Stimulated activated CD8-positive, alpha-beta memory T cell treated with anti-CD3 and anti-CD28 coated beads, Interleukin-7, amount 100 ng/mL, for 4 hours (primary cell): ENCODE measurements around the gene LKAAEAR1.
"Not testable (repeated sequence)": the region's sequence is repeated elsewhere in the genome, so short reads cannot be mapped to it uniquely, and the experiment has no call there.

Experiments
- DNase-seq, 2 donors: peaks; one replicate each; pipeline ENCODE4 v3.0.0-alpha.2; 2020; ENCODE audit warnings: low read depth in 2 of 2

LKAAEAR1 gene

GRCh38 chr20:64099086-64099786 lies 15.0 kb upstream of the LKAAEAR1 start:
- no peak for DNase-seq

- DNase-seq, result no peak
Measured at GRCh38 chr20:64098471-64099013, 14.3 kb upstream of the LKAAEAR1 start.

DNA sequence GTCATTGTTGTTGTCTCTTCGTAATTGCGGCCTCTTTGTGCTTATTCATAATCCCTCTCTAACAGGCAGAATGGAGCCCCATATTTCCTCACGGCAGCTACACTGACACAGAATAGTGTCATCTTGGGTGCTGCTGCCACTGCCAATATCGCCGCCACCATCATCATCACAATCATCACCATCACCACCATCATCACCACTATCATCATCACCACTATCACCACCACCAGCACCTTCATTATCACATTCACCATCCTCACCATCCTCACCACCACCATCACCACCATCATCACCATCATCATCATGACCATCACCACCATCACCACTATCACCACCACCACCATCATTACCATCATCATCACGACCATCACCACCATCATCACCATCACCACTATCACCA lies 12.3 kb upstream of the LKAAEAR1 start:
- no peak for DNase-seq

DNA sequence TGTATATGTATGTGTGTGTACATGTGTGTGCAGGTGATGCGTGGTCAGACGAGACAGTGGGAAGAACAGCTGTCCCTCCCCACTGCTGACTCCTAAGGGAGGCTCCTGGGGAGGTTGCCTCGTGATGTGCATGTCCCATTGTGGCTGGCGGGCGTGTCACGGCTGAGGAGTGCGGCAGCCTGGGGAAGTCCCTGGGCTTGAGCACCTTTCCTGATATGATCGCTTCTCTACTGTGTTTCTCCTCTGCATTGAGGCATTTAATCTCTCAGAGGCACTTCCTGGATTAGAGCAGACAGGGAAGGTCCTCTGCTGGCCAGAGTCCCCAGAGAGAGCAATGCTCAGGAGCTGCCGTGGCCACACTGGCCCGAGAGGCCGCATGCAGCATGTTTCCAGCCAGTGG lies 11.7 kb upstream of the LKAAEAR1 start:
- DNase-seq, result no peak

- DNase-seq, result no peak
Measured at GRCh38 chr20:64095455-64095854, 11.3 kb upstream of the LKAAEAR1 start.

GRCh38 chr20:64093013-64093503 lies 8.9 kb upstream of the LKAAEAR1 start:
- no peak for DNase-seq

GRCh38 chr20:64092258-64093012 lies 8.2 kb upstream of the LKAAEAR1 start:
- no peak for DNase-seq

DNA sequence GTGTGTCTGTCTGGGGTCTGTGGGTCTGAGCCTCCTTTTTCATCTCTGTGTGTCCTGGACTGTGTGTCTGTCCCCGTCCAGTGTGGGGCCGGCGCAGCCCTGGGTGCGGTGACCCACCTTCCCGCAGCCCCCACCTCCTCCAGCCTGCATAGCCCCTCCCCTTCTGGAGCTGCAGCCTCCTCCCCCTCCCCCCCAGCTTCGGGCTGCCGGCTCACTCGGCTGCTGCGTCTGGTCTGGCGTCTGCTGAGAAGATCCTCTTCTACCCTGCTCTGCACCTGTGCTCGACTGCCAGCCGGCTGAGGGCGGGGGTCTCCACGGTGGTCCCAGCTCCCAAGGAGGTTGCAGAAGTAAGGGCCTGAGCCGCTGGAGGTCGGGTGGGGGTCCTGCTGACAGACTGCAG lies 7.6 kb upstream of the LKAAEAR1 start:
- DNase-seq, result no peak

DNA sequence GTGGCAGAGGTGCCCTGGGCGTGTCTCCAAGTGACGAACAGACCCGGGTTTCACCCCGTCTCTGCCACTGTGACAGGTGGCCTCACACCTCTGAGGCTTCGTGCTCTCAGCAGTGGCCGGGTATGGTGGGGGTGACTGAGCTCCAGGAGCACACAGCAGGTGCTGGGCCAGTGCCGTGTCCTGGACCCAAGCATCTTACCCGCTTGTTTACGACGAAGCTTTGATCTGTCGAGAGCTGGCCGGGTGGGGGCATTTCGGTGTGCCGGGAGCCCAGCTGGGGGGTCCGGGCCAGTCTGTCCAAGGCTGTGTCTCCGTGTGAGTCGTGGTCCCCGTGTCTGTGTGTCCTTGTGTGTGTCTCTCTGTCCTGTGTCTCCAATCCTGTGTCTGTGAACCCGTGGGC lies 7.1 kb upstream of the LKAAEAR1 start:
- DNase-seq, result no peak

DNA sequence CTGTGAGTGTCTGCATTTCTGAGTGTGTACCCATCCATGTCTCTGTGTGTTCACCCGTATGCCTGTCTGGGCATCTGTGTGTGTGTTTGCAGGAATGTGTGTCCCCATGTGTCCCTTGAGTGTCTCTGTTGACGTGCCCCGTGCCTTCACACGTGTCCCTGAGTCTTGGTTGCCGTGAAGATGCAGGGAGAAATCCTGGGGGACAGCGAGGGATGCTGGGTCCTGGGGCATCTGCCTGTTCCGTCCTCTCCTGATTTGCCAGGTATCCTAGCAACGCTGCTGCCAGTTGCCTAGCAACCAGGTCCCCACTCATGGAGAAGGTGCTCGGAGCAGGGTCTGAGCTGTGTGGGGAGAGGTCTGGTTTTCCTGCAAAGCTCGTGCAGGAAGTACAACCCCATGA lies 6.0 kb upstream of the LKAAEAR1 start:
- no peak for DNase-seq

- not testable (repeated sequence) for DNase-seq
Measured at GRCh38 chr20:64088586-64088985, 4.4 kb upstream of the LKAAEAR1 start.

GRCh38 chr20:64087226-64087825 lies 3.1 kb upstream of the LKAAEAR1 start:
- not testable (repeated sequence) for DNase-seq

- DNase-seq, result no peak
Measured at GRCh38 chr20:64086801-64087200, 2.6 kb upstream of the LKAAEAR1 start.

DNA sequence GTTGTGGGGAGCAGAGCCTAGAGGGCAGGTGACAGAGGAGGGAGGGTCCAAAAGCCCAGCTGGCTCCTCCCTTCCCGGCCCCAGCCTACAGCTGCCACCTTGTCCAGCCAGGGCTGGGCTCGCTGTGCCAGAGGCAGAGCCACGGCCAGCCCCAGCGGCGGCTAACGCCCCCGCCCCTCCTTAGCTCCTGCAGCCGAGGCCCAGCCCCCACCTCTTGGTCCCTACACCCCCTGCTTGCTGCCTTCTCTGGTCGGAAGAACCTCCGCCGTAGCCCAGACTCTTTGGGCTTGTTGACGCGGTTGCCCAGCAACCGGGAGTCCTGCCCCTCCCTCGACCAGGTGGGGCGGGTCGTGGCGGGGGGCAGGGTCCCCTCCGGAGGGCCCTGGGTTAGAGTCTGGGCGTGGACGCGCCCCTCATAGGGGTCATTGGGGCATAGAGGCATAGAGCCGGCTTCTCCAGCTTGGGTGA lies 521 bp upstream of the LKAAEAR1 start:
- DNase-seq, result no peak

GRCh38 chr20:64083378-64083803 lies 807 bp downstream of the LKAAEAR1 start:
- peak in 1 of 2 donors; percentile 62 for DNase-seq

- no peak for DNase-seq
Measured at GRCh38 chr20:64082820-64083377, 1.3 kb downstream of the LKAAEAR1 start.

- DNase-seq, result no peak
Measured at GRCh38 chr20:64082126-64082731, 2.0 kb downstream of the LKAAEAR1 start.

DNA sequence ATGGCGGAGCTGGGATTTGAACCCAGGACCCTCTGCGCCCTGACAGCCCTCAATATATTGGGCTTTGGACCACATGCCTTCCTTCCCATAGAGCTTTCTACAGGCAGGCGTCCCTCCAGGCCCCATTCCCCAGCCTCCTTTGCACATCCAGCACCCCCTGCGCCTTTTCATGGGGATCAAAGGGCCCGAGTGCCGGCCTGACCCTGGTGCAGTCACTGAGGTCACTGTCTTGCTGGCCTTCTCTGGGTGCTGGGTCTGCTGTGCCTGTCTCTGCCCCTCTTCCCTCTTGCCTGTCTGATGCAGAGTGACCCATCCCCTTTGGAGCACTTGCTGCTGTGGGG lies 2.6 kb downstream of the LKAAEAR1 start:
- no peak for DNase-seq

GRCh38 chr20:64080813-64081623 lies 3.2 kb downstream of the LKAAEAR1 start:
- DNase-seq, result no peak

- no peak for DNase-seq
Measured at GRCh38 chr20:64080013-64080812, 4.0 kb downstream of the LKAAEAR1 start, which contains the start of gene OPRL1. Gene OPRL1, plus strand, starts transcription at chr20:64080082. Its CDS starts 12,639 bp downstream, at chr20:64092721.
